H1 (cell line): ENCODE data around the gene ANKRD13B. TPM values are rescaled to one million over a fixed set of nuclear protein-coding genes. Genes with fewer than 3 reads are reported as not detected.
A peak's percentile ranks its signal among the peaks of the same experiment; 100 is the strongest.

Experiments used
- CTCF ChIA-PET: fragments of 300-600 bp; sonication (Branson Sonifier 250); formaldehyde crosslinking; loops from one replicate; lab custom pipeline; 2021; ENCODE audit not compliant: partially characterized antibody; lab: Charles Lee
- POLR2A ChIA-PET: fragments of 300-600 bp; sonication (Branson Sonifier 250); formaldehyde crosslinking; loops from one replicate; lab custom pipeline; 2021; ENCODE audit warnings: inconsistent platforms; ENCODE audit not compliant: partially characterized antibody; lab: Charles Lee
- DNase-seq, 2 experiments: peaks; one replicate each; pipeline versions ENCODE4 v3.0.0 to v3.0.0-alpha.2; 2010 to 2022; ENCODE audit warnings: low spot score in 2 of 2, low read depth in 1 of 2, mixed read lengths in 1 of 2
- FAIRE-seq: peaks from 2 replicates; lab custom pipeline; 2011; peaks lifted over from hg19 to GRCh38; lab: Jason Lieb, UNC
- H2AFZ ChIP-seq: 2 replicates; pipeline ENCODE4 v1.8.1; 2012; ENCODE audit warnings: low read length, inconsistent platforms
- H2AK5ac ChIP-seq: 2 replicates; pipeline ENCODE4 v1.6.1; 2013; ENCODE audit warnings: low read depth, low read length
- H2BK120ac ChIP-seq: replicated peaks from 2 replicates; pipeline ENCODE3; 2013; ENCODE audit warnings: low read depth, low read length, inconsistent platforms
- H2BK12ac ChIP-seq: 2 replicates; pipeline ENCODE4 v1.6.1; 2013; ENCODE audit warnings: low read depth, low read length
- H2BK15ac ChIP-seq: 2 replicates; pipeline ENCODE4 v1.6.1; 2013; ENCODE audit warnings: low read length
- H2BK20ac ChIP-seq: 2 replicates; pipeline ENCODE4 v1.6.1; 2013; ENCODE audit warnings: low read length
- H2BK5ac ChIP-seq: 2 replicates; pipeline ENCODE4 v1.6.1; 2013; ENCODE audit warnings: low read depth, low read length
- H3K14ac ChIP-seq: 2 replicates; pipeline ENCODE4 v1.6.1; 2013; ENCODE audit warnings: inconsistent platforms; ENCODE audit not compliant: insufficient read length
- H3K18ac ChIP-seq: 2 replicates; pipeline ENCODE4 v1.6.1; 2013; ENCODE audit warnings: low read length; ENCODE audit errors: extremely low read depth
- H3K23ac ChIP-seq: 2 replicates; pipeline ENCODE4 v1.6.1; 2013; ENCODE audit warnings: inconsistent platforms; ENCODE audit not compliant: insufficient read length
- H3K23me2 ChIP-seq: 2 replicates; pipeline ENCODE4 v1.6.1; 2013; ENCODE audit warnings: low read depth, low read length
- H3K27ac ChIP-seq: 2 replicates; pipeline ENCODE4 v1.6.1; 2011; ENCODE audit warnings: low read depth, low read length, inconsistent platforms
- H3K27me3 ChIP-seq, 4 experiments: replicated peaks in 1 of 4; 1 replicate in 1 of 4; 2 replicates in 3 of 4; pipeline versions ENCODE4 v1.6.1 to v1.8.1; 2011 to 2013; ENCODE audit warnings: low read length in 3 of 4, mild to moderate bottlenecking in 3 of 4, inconsistent platforms in 2 of 4, mixed read lengths in 2 of 4, moderate library complexity in 1 of 4; ENCODE audit not compliant: control insufficient read depth in 3 of 4, insufficient read depth in 3 of 4; ENCODE audit errors: extremely low read depth in 1 of 4
- H3K36me3 ChIP-seq, 4 experiments: 2 replicates each; pipeline versions ENCODE4 v1.6.1 to v1.8.1; 2011 to 2013; ENCODE audit warnings: mild to moderate bottlenecking in 4 of 4, low read length in 3 of 4, moderate library complexity in 2 of 4, control low read depth in 1 of 4, inconsistent platforms in 1 of 4; ENCODE audit not compliant: insufficient read depth in 4 of 4, control insufficient read depth in 2 of 4
- H3K4ac ChIP-seq: replicated peaks from 2 replicates; pipeline ENCODE3; 2013; ENCODE audit warnings: low read length, low read depth, mixed read lengths, inconsistent platforms; ENCODE audit not compliant: insufficient read length
- H3K4me1 ChIP-seq, 4 experiments: replicated peaks in 1 of 4; 1 replicate in 1 of 4; 2 replicates in 3 of 4; pipeline versions ENCODE4 v1.6.1 to v1.8.1; 2011 to 2013; ENCODE audit warnings: low read length in 3 of 4, inconsistent platforms in 2 of 4, mixed read lengths in 1 of 4; ENCODE audit not compliant: insufficient read depth in 4 of 4, control insufficient read depth in 3 of 4
- H3K4me2 ChIP-seq, 2 experiments: 2 replicates each; pipeline versions ENCODE4 v1.6.1 to v1.8.1; 2011 to 2013; ENCODE audit warnings: low read depth in 2 of 2, low read length in 2 of 2, control low read depth in 1 of 2, inconsistent platforms in 1 of 2, mild to moderate bottlenecking in 1 of 2; ENCODE audit not compliant: insufficient read depth in 1 of 2
- H3K4me3 ChIP-seq, 4 experiments: fragments of 200-600, 300-600 bp in 1 of 4; sonication (generic), shearing (Covaris generic), sonication (Bioruptor Twin) in 1 of 4; 2 replicates each; pipeline versions ENCODE4 v1.5.1 to v1.8.1; 2011 to 2016; ENCODE audit warnings: low read length in 4 of 4, low read depth in 3 of 4, control low read depth in 2 of 4, inconsistent platforms in 2 of 4, mild to moderate bottlenecking in 2 of 4, mixed read lengths in 1 of 4, moderate library complexity in 1 of 4; ENCODE audit not compliant: insufficient read depth in 2 of 4; ENCODE audit errors: extremely low read depth in 1 of 4
- H3K56ac ChIP-seq: replicated peaks from 2 replicates; pipeline ENCODE3; 2013; ENCODE audit warnings: low read depth, mild to moderate bottlenecking, mixed read lengths, low read length, inconsistent platforms; ENCODE audit not compliant: insufficient read length
- H3K79me1 ChIP-seq: 2 replicates; pipeline ENCODE4 v1.6.1; 2013; ENCODE audit warnings: low read depth, low read length, control low read depth
- H3K79me2 ChIP-seq, 2 experiments: 2 replicates each; pipeline versions ENCODE4 v1.6.1 to v1.8.1; 2012 to 2013; ENCODE audit warnings: low read length in 2 of 2, mild to moderate bottlenecking in 2 of 2, inconsistent platforms in 1 of 2; ENCODE audit not compliant: insufficient read depth in 2 of 2, control insufficient read depth in 1 of 2
- H3K9ac ChIP-seq, 4 experiments: replicated peaks in 1 of 4; 1 replicate in 1 of 4; 2 replicates in 3 of 4; pipeline versions ENCODE4 v1.6.1 to v1.8.1; 2011 to 2013; ENCODE audit warnings: low read depth in 3 of 4, low read length in 3 of 4, control low read depth in 2 of 4, mild to moderate bottlenecking in 2 of 4, moderate library complexity in 2 of 4, inconsistent platforms in 1 of 4; ENCODE audit errors: extremely low read depth in 1 of 4
- H3K9me3 ChIP-seq, 2 experiments: 2 replicates each; pipeline versions ENCODE4 v1.6.1 to v1.8.1; 2012 to 2013; ENCODE audit warnings: mild to moderate bottlenecking in 2 of 2, moderate library complexity in 2 of 2, control low read depth in 1 of 2, inconsistent platforms in 1 of 2, low read depth in 1 of 2, low read length in 1 of 2, mixed read lengths in 1 of 2; ENCODE audit not compliant: insufficient read depth in 2 of 2
- H4K20me1 ChIP-seq, 2 experiments: replicated peaks in 1 of 2; 2 replicates each; pipeline versions ENCODE3 to v1.8.1; 2011 to 2013; ENCODE audit warnings: inconsistent platforms in 2 of 2, low read length in 2 of 2, mild to moderate bottlenecking in 1 of 2; ENCODE audit not compliant: insufficient read depth in 2 of 2, control insufficient read depth in 1 of 2
- H4K5ac ChIP-seq: 2 replicates; pipeline ENCODE4 v1.6.1; 2013; ENCODE audit warnings: low read length, low read depth, mixed read lengths, inconsistent platforms; ENCODE audit not compliant: insufficient read length
- H4K8ac ChIP-seq: 2 replicates; pipeline ENCODE4 v1.8.0; 2013; ENCODE audit warnings: mild to moderate bottlenecking, moderate library complexity, low read length, inconsistent platforms; ENCODE audit not compliant: insufficient read depth; ENCODE audit errors: extremely low read depth
- H4K91ac ChIP-seq: replicated peaks from 2 replicates; pipeline ENCODE3; 2013; ENCODE audit warnings: low read length, mixed read lengths, inconsistent platforms; ENCODE audit not compliant: insufficient read length
- ATF2 ChIP-seq: IDR thresholded peaks from 2 replicates; pipeline ENCODE4 v1.6.1; 2012; ENCODE audit warnings: low read length, inconsistent platforms
- GTF2F1 ChIP-seq: IDR thresholded peaks from 2 replicates; pipeline ENCODE4 v1.6.1; 2012; ENCODE audit warnings: low read depth, low read length, improper control_type of control experiment, borderline replicate concordance
- POLR2A ChIP-seq, 2 experiments: IDR thresholded peaks; 1 replicate in 1 of 2; 2 replicates in 1 of 2; pipeline ENCODE4 v1.6.1; 2011; ENCODE audit warnings: low read depth in 2 of 2, low read length in 2 of 2, mild to moderate bottlenecking in 2 of 2; ENCODE audit errors: control extremely low read depth in 1 of 2
- RNF2 ChIP-seq: fragments of 200-900, 300-1000 bp; sonication (generic); IDR thresholded peaks from 2 replicates; pipeline ENCODE4 v1.7.1; 2016; ENCODE audit warnings: borderline replicate concordance, low read depth, mild to moderate bottlenecking, antibody characterized with exemption, low read length; ENCODE audit not compliant: poor library complexity, severe bottlenecking; ENCODE audit errors: missing control alignments
- SIX5 ChIP-seq: IDR thresholded peaks from 2 replicates; pipeline ENCODE4 v1.6.1; 2011; ENCODE audit warnings: mild to moderate bottlenecking, low read depth, low read length
- USF2 ChIP-seq: IDR thresholded peaks from 2 replicates; pipeline ENCODE4 v1.6.1; 2011; ENCODE audit warnings: low read length, improper control_type of control experiment
- YY1 ChIP-seq: IDR thresholded peaks from 2 replicates; pipeline ENCODE4 v1.6.1; 2011; ENCODE audit warnings: low read depth, mild to moderate bottlenecking, low read length
- WGBS, 2 experiments: shearing (Covaris generic) in 1 of 2; methylation state at CpG; one replicate each; pipeline versions ENCODE4 v1.1.6 to v1.1.7; 2013 to 2015; ENCODE audit warnings: low lambda C conversion rate in 2 of 2, mixed read lengths in 2 of 2, inconsistent platforms in 1 of 2, low coverage in 1 of 2, missing lambda C conversion rate in 1 of 2; ENCODE audit not compliant: insufficient replicate concordance in 2 of 2, insufficient coverage in 1 of 2, insufficient read length in 1 of 2; ENCODE audit errors: extremely low coverage in 1 of 2, missing lambda C conversion rate in 1 of 2; 5-methylcytosine and 5-hydroxymethylcytosine counted together
- polyA plus RNA-seq, 7 experiments: library from polyadenylated mRNA; depleted of rRNA in 3 of 7; stranded (reverse) in 5 of 7; unstranded in 2 of 7; fragments of >200 nt in 5 of 7; fragments of 200-250 nt in 2 of 7; gene quantifications; 1 replicate in 5 of 7; 2 replicates in 1 of 7; 4 replicates in 1 of 7; pipeline versions ENCODE4 v1.2.1 to v1.2.3, GENCODE V29; 2011 to 2013; ENCODE audit warnings: missing spikeins in 2 of 7, mixed read lengths in 2 of 7
- total RNA-seq: library from RNA; stranded (reverse); fragmentation: NEBNext Ultra II Directional; extraction: Animal tissue kit (Norgen Biotek cat#: 25700); gene quantifications from 2 replicates; pipeline ENCODE4 v1.2.1, GENCODE V29; 2021

ANKRD13B gene
- total and polyA plus RNA-seq, 2 of the 8 experiments (the other 6 are each of a cell fraction or from before 2014, with no cell fraction given), result 16.4 to 48.5 TPM

GRCh38 chr17:29568331-29569244 is 24.3 kb upstream of the ANKRD13B start, which contains the start of gene TP53I13:
Gene TP53I13, plus strand, starts transcription at chr17:29568701. Its CDS starts 58 bp downstream, at chr17:29568759.
- WGBS, 2 experiments, result 2% methylated on average over 37 of the region's 85 CpGs; no CpG with 5 or more reads in 1 of the 2 experiments
- H3K79me1 ChIP-seq, result no peaks in the 10 kb centered on the region
- peak within 1 kb of the TSS; percentile 55 for H3K4ac ChIP-seq
- H3K18ac ChIP-seq, result peak within 1 kb of the TSS; percentile 90
- H2BK15ac ChIP-seq, result 0 out of 2 replicates have a peak within 1 kb of the TSS, but pooled peaks have one; percentile 81
- peaks cover 6 to 15% (median 11%) of the 10 kb centered on the region in 4 experiments; a peak in 6 of 7 replicates for H3K4me1 ChIP-seq
- H3K27me3 ChIP-seq, result peaks cover 11 to 48% (median 34%) of the 10 kb centered on the region in 4 experiments
- CTCF ChIA-PET, result interaction anchor here (0.6 to 15.3 kb wide), 11 partner anchors 11 to 198 kb away, joined by 3 to 167 read pairs (median 4); partner anchors contain the start of genes ANKRD13B and CORO6
- H3K27ac ChIP-seq, result no peak within 1 kb of the TSS
- no peaks in the 10 kb centered on the region for H3K79me2 ChIP-seq
- no peaks in the 10 kb centered on the region for H3K9me3 ChIP-seq
- DNase-seq (peak in 1 of 2 experiments; percentile 87), FAIRE-seq (no peak)
- no peaks in the 10 kb centered on the region for H3K36me3 ChIP-seq
- peak within 1 kb of the TSS; percentile 66; the same call in 1 of the 2 replicates for H2BK5ac ChIP-seq
- peak within 1 kb of the TSS; percentile 9 for H3K56ac ChIP-seq
- H2BK12ac ChIP-seq, result 0 out of 2 replicates have a peak within 1 kb of the TSS, but pooled peaks have one; percentile 9
- H4K20me1 ChIP-seq, result peaks cover 1 to 2% of the 10 kb centered on the region in 2 experiments
- peak within 1 kb of the TSS; percentile 34 for H4K91ac ChIP-seq
- peak within 1 kb of the TSS; percentile 84 to 93 for H3K4me2 ChIP-seq
- H3K14ac ChIP-seq, result no peak within 1 kb of the TSS
- no peak within 1 kb of the TSS for H3K23ac ChIP-seq
- H4K8ac ChIP-seq, result peak within 1 kb of the TSS; percentile 83
- H2BK120ac ChIP-seq, result no peak within 1 kb of the TSS
- POLR2A ChIA-PET, result interaction anchor here (0.6 to 2.0 kb wide), 12 partner anchors 10 to 274 kb away, joined by 3 to 7 read pairs (median 4); partner anchors contain the start of genes ANKRD13B and NUFIP2
- peak within 1 kb of the TSS; percentile 66 to 76 (median 72) for H3K4me3 ChIP-seq
- peak within 1 kb of the TSS in 3 of 4 experiments; percentile 42 to 45 (median 44); a peak in 6 of 7 replicates for H3K9ac ChIP-seq
- H2BK20ac ChIP-seq, result no peak within 1 kb of the TSS; the same call in 1 of the 2 replicates
- H2AFZ ChIP-seq, result peak within 1 kb of the TSS; percentile 96
- peak within 1 kb of the TSS; percentile 79 for H4K5ac ChIP-seq
- peaks cover 27% of the 10 kb centered on the region for H3K23me2 ChIP-seq
- H2AK5ac ChIP-seq, result no peak within 1 kb of the TSS; the same call in 1 of the 2 replicates
- no peak for TF ChIP-seq ATF2
- TF ChIP-seq USF2, result no peak
- TF ChIP-seq YY1, result no peak
- no peak for TF ChIP-seq GTF2F1
- peak; percentile 1 for TF ChIP-seq RNF2
- no peak for TF ChIP-seq SIX5
- TF ChIP-seq POLR2A (IDR thresholded peaks at IDR 0.05; ENCODE audit: control extremely low read depth in 1 of 2, low read depth in 2 of 2, low read length in 2 of 2), result no peak
